Thyroid gland (tissue), 4 donors: ENCODE data around the gene STIL.

Experiments used
- POLR2A ChIP-seq, 2 donors: fragments of 450-650 bp; IDR thresholded peaks; one replicate each; pipeline ENCODE4 v1.6.1; 2017; ENCODE audit warnings: antibody characterized with exemption in 2 of 2, mild to moderate bottlenecking in 2 of 2, moderate library complexity in 1 of 2
- TF ChIP-seq, protein P1 (sequence below), 6 experiments: fragments of 200-600 bp in 3 of 6; fragments of 450-650 bp in 3 of 6; sonication (generic) in 3 of 6; IDR thresholded peaks; one replicate each; pipeline ENCODE4 v1.5.1; 2016 to 2019; ENCODE audit warnings: antibody characterized with exemption in 6 of 6, mild to moderate bottlenecking in 2 of 6, inconsistent platforms in 1 of 6, moderate library complexity in 1 of 6

GRCh38 chr1:47276850-47277249, 37.1 kb downstream of the STIL start:
- no peak for TF ChIP-seq POLR2A (IDR thresholded peaks at IDR 0.05)
- TF ChIP-seq, protein P1, sequence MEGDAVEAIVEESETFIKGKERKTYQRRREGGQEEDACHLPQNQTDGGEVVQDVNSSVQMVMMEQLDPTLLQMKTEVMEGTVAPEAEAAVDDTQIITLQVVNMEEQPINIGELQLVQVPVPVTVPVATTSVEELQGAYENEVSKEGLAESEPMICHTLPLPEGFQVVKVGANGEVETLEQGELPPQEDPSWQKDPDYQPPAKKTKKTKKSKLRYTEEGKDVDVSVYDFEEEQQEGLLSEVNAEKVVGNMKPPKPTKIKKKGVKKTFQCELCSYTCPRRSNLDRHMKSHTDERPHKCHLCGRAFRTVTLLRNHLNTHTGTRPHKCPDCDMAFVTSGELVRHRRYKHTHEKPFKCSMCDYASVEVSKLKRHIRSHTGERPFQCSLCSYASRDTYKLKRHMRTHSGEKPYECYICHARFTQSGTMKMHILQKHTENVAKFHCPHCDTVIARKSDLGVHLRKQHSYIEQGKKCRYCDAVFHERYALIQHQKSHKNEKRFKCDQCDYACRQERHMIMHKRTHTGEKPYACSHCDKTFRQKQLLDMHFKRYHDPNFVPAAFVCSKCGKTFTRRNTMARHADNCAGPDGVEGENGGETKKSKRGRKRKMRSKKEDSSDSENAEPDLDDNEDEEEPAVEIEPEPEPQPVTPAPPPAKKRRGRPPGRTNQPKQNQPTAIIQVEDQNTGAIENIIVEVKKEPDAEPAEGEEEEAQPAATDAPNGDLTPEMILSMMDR (IDR thresholded peaks at IDR 0.05) = no peak
